Measurements from ENCODE around the gene MICU1.
"Not testable (repeated sequence)": the region's sequence is repeated elsewhere in the genome, so short reads cannot be mapped to it uniquely, and the experiment has no call there.

Gene MICU1

DNA sequence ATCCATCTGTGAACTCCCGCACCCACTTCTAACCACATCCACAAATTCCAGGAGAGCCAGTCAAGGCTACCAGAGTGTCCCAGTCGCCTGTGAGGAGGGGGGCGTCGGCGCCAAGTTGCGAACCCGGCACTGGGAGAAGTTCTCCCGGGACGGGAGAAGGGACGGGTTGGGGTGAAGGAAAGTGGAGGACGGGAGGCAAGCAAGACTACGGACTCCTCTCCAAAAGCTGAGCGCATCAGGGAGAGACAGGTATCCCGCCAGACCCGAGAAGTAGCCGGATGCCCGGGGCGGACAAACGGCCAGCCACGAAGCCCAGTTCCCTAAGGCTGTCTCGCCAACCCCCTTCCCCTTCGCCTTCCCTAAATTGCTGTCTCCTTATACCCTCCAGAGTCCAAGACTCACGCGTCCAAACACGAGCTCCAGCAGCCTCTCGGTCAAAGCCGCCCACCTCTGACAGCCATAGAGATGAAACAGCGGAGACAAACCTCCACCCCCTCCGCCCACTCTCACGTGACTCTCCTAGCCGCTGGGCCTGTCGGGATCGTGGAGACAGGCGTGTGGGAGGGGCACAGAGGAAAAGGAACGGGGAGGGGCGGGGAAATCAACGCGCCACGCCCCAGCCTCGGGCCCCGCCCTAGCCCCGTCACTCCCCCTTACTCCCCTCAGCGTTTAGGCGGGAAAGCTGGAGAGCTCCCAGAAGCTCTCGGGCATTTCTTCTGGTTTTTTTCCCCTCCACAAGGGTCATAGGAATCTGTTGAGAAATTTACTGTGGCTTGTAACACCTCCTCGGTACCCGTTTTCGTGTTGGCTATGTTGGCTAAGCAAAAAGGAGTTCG is at the start of gene MICU1:
Gene MICU1 (minus strand): TSS at position 472 of the 836 bp plus-strand sequence. CDS start 59,286 bp downstream, outside the sequence.
- DNase-seq (ENCODE audit: low read depth in 2 of 2) = peak; percentile 84 to 90

GRCh38 chr10:72674174-72674573 is 48.3 kb upstream of the MICU1 start:
- not testable (repeated sequence) for DNase-seq (ENCODE audit: low read depth in 2 of 2)

DNA sequence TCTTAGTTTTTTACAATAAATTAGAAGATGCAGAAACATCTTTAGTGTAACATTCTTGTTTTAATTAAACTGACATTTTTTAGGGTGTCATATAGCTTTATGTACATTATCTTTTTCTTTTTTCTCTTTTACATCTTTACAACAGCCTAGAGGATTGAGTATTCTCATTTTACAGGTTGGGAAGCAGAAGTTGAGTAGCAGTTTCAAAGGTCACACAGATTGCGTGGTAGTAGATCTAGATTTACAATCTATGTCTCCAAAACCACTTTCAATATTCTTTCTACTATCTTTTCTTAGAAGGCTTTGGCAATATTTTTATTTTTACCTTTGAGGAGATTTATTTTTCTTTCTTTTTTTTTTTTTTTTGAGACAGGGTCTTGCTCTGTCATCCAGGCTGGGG is 47.4 kb upstream of the MICU1 start:
- DNase-seq (ENCODE audit: low read depth in 2 of 2) = no peak

- DNase-seq (ENCODE audit: low read depth in 2 of 2) = no peak
Observed at GRCh38 chr10:72667207-72667864, 41.5 kb upstream of the MICU1 start.

DNA sequence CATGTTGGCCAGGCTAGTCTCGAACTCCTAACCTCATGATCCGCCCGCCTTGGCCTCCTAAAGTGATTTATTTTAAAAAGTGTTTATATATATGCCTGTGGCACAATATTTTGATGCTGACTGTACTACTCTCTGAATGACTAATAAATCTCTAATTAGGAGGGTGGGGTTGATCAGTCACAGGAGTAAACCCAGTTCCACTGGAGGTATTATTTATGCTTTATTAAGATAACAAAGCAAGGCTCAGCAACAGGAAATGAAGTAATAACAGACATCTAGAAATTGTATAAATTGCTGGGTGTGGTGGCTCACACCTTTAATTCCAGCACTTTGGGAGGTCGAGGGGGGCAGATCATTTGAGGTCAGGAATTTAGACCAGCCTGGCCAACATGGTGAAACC is 40.0 kb upstream of the MICU1 start:
- DNase-seq (ENCODE audit: low read depth in 2 of 2) = no peak

DNA sequence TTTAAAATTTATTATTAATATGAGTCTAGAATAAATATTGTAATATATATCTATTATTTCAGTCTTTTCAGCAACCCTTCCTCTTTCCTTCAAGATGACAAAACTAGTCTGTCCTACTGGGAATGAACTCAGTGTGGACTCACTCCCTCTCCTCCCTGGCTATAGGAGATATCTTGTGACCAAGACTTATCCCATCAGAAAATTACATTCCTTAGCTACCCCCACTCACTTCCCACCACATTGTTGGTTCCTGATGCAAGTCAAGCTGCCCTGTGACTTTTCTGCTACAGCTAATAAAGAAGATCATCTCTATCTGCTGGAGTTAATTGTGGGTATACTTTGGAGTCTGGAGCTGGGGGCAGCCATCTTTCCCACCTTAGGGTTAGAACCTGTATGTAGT is 38.1 kb upstream of the MICU1 start:
- DNase-seq (ENCODE audit: low read depth in 2 of 2) = no peak

DNA sequence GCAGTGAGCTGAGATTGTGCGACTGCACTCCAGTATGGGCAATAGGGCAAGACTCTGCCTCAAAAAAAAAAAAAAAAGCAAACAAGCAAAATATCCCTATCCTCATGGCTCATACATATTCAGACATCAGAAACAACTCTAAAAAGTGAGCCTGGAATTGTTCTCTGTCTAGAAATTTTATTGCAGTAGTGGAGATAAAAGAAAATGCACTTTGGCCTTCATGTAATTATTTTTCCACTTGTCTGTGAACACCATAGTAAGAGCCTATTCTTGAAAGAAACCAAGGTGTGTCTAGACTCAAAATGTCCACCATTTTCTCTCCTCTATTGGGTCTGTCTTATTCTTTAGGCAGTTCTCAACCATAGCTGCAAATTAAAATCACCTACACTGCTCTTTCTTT is 35.6 kb upstream of the MICU1 start:
- no peak for DNase-seq (ENCODE audit: low read depth in 2 of 2)

- DNase-seq (ENCODE audit: low read depth in 2 of 2) = no peak
Observed at GRCh38 chr10:72660220-72660619, 34.3 kb upstream of the MICU1 start.

GRCh38 chr10:72659694-72660093 is 33.8 kb upstream of the MICU1 start:
- DNase-seq (ENCODE audit: low read depth in 2 of 2) = no peak

- no peak for DNase-seq (ENCODE audit: low read depth in 2 of 2)
Observed at GRCh38 chr10:72658696-72659400, 33.0 kb upstream of the MICU1 start.

DNA sequence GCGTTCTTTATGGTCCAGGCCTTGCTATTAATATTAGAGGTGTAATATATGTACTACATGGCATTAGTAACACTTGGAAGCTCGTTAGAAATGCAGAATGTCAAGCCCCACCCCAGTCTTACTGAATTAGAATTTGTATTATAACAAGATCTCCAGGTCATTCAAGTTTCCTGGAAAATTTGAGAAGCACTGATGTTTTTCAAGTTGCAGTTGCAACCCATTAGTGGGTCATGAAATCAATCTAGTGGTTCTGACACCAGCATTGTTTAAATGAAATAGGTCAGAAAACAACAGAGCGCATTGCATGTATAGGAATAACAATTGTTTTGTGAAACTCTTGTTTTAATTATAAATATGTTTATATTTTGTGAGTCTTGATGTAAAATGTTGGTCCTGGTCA is 28.8 kb upstream of the MICU1 start:
- no peak for DNase-seq (ENCODE audit: low read depth in 2 of 2)

DNA sequence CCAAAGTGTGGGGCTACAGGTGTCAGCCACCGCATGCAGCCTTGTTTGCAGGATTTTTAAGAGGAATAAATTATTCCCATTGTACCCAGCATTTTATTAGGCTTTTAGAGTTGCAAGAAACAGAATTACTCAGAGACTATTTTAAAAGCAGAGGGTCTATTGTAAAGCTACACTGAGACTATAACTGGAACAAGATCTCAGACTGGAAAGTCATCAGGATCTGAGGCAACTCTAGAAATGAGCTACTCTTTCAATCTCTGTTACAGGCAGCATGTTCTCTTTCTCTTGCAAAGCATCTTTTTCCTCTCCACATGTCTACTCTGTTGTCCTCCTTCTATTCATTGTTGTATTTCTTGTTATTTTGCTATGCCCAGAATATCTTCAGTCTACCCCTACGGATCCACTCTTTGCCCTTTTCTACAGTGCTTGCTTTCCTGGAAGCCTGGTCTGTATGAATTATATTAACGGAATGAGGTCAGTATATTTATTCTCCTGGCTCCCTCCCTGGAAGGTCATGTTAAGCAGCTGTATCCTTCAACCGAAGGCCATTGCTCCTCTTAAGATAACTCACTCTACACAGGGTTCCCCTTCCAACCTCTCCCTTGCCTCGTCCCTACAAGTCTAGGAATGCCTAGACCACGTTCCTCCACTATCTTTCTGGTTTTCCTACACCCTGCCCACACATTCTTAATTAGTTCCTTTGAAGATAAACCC is 27.7 kb upstream of the MICU1 start:
- DNase-seq (ENCODE audit: low read depth in 2 of 2) = no peak

DNA sequence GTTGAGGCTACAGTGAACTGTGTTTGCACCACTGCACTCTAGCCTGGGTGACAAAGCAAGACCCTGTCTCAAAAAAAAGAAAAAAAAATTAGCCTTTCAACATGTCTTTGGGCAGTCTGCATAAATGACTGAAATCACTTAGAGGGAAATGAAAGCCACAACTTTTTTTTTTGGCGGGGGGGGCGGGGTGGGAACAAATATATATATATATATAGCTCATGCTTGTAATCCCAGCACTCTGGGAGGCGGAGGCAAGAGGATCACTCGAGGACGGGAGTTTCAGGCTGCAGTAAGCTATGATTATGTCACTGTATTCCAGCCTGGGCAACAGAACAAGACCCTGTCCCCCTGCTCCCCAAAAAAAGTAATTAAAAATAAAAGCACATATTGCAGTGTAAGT is 23.4 kb upstream of the MICU1 start:
- no peak for DNase-seq (ENCODE audit: low read depth in 2 of 2)

DNA sequence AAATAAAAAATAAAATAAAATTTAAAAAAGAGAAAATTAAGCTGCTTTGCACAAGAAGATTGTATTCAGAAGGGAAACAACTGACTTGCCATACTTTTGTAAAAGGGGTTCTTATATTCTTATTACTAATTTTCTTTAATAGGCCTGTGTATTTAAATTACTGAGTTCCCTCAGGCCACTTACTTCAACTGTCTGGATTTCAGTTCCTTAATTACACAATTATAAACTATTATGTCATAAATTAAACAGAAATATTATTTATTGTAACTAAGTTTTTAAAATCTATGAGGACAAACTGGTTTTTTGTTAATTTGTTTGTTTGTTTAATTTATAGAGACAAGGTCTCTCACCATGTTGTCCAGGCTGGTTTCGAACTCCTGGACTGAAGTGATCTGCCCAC is 22.4 kb upstream of the MICU1 start:
- no peak for DNase-seq (ENCODE audit: low read depth in 2 of 2)

- not testable (repeated sequence) for DNase-seq (ENCODE audit: low read depth in 2 of 2)
Observed at GRCh38 chr10:72646971-72647370, 21.1 kb upstream of the MICU1 start.

DNA sequence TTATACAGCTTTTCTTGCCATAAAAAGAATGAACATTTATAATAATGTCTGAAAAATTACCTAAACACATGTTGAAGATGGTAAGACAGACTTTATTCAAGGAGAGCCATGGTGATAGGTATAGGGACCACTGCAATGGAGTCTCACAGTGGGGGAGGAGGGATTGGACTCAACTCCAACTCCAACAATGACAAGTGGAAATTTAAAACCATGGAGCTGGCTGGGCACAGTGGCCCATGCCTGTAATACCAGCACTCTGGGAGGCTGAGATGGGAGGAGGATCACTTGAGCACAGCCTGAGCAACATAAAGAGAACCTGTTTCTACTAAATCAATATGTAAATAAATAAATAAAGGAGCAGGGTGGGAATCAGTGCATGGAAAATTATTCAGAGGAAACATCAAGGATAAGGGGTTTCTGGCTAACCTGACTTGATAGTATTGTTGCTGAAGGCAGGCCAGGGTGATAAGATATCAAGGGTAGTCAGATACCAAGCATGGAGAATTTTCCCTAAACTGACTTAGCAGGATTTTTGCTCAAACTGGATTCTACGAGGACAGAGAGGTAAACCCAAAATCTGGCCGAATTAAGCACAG is 19.5 kb upstream of the MICU1 start:
- no peak for DNase-seq (ENCODE audit: low read depth in 2 of 2)

DNA sequence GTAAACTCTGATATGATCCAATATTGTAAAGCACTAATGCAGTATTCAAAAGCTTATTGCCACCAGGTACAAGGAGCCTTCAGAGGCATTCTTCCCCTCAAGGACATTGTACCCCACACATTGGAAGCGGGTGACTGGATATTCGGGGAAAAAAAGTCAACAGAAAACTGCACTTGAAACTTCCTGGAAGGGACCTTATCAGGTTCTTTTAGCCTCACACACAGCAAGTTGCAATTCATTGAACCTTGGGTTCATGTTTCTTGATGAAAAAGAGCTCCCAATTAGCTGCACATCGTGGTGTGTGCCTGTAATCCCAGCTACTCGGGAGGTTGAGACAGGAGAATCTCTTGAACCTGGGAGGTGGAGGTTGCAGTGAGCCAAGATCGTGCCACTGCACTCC is 16.4 kb upstream of the MICU1 start:
- no peak for DNase-seq (ENCODE audit: low read depth in 2 of 2)

DNA sequence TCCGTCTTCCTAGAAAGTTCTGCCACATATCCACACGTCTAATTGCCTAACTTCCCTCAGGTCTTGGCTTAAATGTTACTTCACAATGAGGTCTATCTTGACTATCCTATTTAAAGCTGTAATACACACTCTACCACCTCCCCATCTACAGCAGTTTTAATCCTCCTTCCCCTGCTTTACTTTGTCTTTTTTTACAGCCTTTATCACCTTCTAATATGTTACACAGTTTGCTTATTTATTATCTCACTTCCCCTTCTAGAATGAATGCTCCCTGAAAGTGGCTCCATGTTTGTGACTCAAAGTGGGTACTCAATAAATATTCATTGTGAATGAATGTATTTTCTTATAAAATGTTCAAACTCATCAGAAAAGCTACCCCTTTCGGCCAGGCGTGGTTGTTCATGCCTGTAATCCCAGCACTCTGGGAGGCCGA is 13.6 kb upstream of the MICU1 start:
- no peak for DNase-seq (ENCODE audit: low read depth in 2 of 2)

GRCh38 chr10:72638586-72639440 is 12.9 kb upstream of the MICU1 start:
- DNase-seq (ENCODE audit: low read depth in 2 of 2) = no peak

DNA sequence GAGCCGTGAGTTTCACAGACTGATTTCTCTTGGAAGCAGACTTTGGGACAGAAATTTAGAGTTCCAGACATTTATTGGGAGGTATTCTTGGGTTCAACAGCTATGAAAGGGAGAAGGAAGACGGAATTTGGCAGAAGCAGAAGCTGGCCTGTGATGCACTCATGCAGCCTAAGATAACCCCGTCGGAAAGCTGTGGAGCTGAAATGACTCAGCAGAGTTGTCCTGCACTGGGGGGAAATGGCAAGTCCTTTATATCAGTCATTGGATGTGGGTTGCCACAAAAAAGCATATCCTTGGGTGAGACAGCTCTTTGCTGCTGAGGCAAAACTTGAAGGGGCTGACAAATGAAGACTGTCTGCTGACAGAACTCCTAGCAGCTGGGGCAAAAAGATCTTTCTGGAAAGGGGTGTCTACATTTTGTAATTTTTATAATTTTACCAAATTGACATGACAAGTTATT is 11.5 kb upstream of the MICU1 start:
- DNase-seq (ENCODE audit: low read depth in 2 of 2) = no peak

GRCh38 chr10:72630144-72630543 is 4.3 kb upstream of the MICU1 start:
- DNase-seq (ENCODE audit: low read depth in 2 of 2) = no peak
